ENCODE data around the gene CD28.
"Not testable (repeated sequence)": the region's sequence is repeated elsewhere in the genome, so short reads cannot be mapped to it uniquely, and the experiment has no call there.

Gene CD28

DNA sequence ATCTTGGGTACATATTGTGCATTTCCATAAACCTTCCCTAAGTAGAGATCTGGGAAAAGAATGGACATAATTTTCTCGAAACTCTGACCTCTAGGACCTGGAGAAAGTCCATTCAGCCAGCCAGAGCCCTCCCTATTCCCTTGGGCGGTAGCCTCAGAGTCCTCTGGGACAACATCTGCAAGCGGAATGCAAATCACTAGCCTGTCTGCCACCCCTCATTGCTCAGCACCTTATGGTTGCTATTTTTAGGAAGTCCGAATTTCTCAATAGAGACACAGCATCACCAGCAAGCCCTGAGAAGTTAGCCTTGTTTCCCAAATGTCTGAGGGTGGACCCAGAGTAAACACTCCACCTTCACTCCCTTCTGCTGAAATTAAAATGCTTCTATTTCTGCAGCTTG, 17.6 kb upstream of the CD28 start:
- no peak for DNase-seq

DNA sequence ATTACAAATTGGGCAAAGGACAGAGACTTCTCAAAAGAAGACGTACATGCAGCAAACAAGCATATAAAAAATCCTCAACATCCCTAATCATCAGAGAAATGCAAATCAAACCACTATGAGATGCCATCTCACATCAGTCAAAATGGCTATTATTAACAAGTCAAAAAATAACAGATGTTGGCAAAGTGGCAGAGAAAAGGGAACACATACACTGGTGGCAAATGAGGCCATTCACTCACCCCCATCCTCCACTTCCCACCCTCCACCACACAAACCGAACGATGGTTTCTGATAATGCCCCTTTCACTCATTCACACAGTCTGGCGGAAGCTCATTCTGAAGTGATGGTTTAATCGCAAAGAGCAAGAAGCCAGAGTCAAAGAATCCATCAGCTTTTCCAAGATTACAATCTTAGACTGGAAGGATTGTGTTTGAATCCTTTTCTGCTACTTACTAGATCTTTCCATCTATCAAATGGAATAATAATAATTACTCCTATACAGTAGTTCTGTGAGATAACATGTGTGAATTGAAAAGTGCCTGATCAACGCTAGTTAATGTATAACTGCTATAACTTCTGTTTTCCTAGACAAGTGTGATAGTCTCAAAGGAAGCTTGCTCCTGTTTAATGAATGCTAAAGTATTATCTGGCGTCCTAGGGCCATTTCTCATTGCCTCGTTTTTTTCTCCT, 16.9 kb upstream of the CD28 start:
- DNase-seq: no peak

DNA sequence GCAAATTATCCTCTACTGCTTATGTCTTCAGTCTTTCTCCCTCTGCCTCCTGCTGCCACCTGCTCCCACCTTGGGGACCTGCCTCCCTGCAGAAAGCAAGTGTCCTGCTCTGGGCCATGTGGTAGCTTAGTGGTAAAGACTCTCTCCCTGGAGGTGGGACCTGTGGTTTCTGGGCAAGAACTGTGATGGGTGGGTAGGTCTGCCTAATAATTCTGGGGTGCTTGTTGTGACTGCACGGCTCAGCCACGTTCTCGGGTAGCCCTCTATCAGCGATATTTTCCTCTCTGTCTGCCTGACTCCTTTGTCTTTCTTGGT, 16.4 kb upstream of the CD28 start:
- no peak for DNase-seq

GRCh38 chr2:203690441-203691047, 15.9 kb upstream of the CD28 start:
- DNase-seq: no peak

DNA sequence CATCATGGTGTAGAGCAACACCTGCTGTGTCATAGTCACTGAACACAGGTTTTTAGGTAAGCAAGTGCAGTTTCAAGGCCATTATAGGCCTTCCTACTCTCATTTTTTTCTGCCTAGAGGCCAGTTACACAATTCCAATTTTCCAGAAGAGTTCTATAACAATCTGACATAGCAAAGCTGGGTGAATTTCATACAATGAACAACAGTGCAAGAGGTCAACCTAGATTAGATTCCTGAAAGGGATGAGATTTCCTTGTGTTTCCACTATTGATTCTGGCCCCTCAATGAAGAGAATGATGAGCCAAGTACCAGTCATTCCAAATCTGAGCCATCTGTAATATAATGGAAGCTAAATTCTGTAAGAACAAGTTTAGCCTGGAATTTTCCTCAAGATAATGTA, 15.3 kb upstream of the CD28 start:
- no peak for DNase-seq

DNA sequence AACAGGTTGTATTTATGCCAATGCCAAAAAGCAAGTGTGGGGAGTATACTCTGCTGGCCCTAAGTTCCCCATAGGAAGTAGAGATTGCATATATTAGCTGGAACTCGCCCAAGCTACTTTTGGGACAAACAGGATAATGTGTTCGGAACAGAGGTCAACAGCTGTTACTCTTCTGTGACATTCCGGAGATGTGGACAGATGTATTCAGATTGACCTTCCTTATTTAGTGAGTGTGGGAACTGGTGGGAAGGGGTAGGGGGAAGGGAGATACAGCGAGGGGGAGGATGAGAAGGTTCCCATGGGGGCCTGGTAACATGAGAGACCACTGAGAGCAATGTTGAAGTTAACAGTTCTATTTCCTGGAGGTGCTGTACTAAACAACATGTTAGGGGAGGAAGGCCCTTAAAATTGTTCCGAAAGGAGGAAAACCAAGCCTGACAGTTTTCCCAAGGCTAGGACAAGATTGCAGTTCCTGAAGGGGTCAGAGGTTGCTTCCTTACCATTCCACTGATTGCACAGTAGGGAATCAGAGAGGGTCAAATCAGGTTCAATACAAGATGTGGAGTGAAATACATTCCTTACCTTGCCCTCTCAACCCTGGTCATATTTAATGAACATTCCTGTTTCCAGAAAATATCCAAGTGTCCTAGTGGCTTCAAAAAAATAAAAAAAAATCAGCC, 14.3 kb upstream of the CD28 start:
- no peak for DNase-seq

GRCh38 chr2:203693242-203693879, 13.1 kb upstream of the CD28 start:
- DNase-seq: no peak

DNA sequence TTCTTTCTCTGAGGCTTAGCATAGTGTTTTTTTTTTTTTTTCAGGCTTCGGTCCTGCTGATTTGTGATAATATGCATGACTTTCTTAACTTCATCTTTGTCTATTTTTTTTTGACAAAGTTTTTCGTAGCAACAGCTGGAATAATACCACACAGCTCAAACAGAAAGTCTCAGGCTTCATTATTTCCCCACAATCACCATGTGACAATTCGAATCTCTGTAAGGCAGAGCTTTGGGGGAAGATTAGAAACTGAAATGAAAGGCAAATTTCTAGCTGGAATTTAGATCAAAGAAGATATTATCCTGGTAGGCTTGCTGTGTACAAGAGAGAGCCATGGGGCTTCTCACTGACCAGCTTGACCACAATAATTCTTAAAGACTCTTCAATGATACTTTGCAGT, 12.2 kb upstream of the CD28 start:
- no peak for DNase-seq

GRCh38 chr2:203697190-203697589, 9.2 kb upstream of the CD28 start:
- DNase-seq: no peak

DNA sequence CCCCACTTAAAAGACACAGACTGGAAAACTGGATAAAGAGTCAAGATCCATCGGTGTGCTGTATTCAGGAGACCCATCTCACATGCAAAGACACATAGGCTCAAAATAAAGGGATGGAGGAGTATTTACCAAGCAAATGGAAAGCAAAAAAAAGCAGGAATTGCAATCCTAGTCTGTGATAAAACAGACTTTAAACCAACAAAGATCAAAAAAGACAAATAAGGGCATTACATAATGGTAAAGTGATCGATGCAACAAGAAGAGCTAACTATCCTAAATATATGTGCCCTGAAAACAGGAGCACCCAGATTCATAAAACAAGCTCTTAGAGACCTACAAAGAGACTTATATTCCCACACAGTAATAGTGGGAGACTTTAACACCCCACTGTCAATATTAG, 8.7 kb upstream of the CD28 start:
- DNase-seq: not testable (repeated sequence)

DNA sequence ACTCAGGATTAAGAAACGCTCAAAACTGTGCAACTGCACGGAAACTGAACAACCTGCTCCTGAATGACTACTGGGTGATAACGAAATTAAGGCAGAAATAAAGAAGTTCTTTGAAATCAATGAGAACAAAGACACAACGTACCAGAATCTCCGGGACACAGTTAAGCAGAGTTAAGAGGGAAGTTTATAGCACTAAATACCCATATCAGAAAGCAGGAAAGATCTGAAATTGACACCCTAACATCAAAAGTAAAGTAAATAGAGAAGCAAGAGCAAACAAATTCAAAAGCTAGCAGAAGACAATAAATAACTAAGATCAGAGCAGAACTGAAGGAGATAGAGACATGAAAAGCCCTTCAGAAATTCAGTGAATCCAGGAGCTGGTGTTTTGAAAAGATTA, 8.0 kb upstream of the CD28 start:
- DNase-seq: not testable (repeated sequence)

- DNase-seq: no peak
Observed at GRCh38 chr2:203704430-203704829, 2.0 kb upstream of the CD28 start.

- DNase-seq: no peak
Observed at GRCh38 chr2:203705178-203705577, 1.3 kb upstream of the CD28 start.

DNA sequence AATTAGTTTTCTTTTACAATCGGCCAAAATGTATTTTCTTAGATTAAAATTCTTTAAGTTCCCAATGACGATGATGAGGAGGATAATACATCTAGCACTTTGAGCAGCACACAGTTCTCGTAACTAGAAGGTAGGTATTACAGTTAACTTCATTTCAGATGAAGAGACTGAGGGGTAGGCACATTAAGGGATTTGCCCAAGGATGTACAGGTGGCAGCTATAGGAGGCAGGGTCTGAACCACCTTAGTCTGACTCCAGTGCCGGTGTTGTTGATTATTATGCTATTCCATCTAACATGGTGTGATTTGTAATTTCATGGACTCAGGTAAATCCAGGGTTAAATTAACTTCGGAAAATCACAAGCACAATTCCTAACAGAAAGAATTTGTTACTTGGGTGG, 1.1 kb downstream of the CD28 start:
- DNase-seq: no peak

- DNase-seq: no peak
Observed at GRCh38 chr2:203708846-203709396, 2.5 kb downstream of the CD28 start.

GRCh38 chr2:203709416-203710040, 3.1 kb downstream of the CD28 start:
- no peak for DNase-seq

GRCh38 chr2:203710226-203710625, 3.8 kb downstream of the CD28 start:
- DNase-seq: no peak

DNA sequence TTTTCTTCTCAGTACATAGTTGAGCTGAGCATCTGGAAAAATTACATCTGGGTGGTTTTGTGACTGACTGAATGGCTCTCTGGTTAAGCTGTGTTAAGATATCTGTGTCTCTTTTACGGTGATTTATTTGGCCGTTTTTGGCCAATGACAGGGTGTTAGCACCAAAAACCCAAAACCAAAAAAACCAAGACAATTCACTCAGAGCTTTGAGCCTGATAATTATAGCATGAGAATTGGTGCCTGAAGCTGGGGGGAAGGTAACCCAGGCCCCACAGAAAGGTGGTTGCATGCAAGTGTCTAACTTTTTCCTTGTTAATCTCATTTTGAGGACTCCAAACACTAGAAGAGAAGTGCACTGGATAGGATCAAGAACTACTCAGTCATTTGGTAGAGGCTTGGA, 4.5 kb downstream of the CD28 start:
- DNase-seq: no peak

- no peak for DNase-seq
Observed at GRCh38 chr2:203711399-203711798, 5.0 kb downstream of the CD28 start.

GRCh38 chr2:203713381-203713780, 6.9 kb downstream of the CD28 start:
- no peak for DNase-seq

DNA sequence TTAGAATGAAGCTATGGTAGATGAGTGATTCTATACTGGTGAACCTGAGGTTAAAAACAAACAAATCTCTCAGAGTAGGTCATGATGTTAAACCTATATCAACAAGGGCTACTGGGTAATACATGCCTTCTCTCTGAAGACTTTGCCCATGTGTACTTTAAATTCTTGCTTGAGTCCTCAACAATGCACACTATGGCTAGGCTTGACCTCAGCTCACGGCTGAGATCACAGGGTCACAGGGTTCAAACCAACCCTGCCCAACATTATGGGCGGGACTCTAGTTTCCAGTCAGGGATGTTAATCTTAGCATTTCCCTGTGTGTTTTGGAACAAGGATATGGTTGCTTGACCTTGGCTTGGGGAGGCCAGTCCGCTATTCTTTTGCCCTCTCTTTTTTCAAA, 7.7 kb downstream of the CD28 start:
- DNase-seq: no peak

- DNase-seq: no peak
Observed at GRCh38 chr2:203715744-203716143, 9.3 kb downstream of the CD28 start.

GRCh38 chr2:203718087-203718486, 11.6 kb downstream of the CD28 start:
- DNase-seq: no peak
